GM18520 (cell line): ENCODE measurements around the gene RHD.
"Not testable (repeated sequence)": the region's sequence is repeated elsewhere in the genome, so short reads cannot be mapped to it uniquely, and the experiment has no call there.

Experiments used
- ATAC-seq: cut with Tn5 transposase; IDR thresholded peaks from one replicate; pipeline ENCODE4 v1.9.1; 2021; ENCODE audit not compliant: unreplicated experiment

RHD gene

DNA sequence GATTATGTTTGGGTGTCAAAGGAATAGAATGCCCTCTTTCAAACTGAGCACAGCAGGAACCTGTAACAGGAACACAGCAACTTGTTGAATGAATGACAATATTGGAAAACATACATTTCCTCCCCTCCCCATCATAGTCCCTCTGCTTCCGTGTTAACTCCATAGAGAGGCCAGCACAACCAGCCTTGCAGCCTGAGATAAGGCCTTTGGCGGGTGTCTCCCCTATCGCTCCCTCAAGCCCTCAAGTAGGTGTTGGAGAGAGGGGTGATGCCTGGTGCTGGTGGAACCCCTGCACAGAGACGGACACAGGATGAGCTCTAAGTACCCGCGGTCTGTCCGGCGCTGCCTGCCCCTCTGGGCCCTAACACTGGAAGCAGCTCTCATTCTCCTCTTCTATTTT is at the start of gene RHD:
TSS of gene RHD (plus strand) at position 272 of the 400 bp plus-strand sequence. CDS start at position 311, 39 bp downstream.
- ATAC-seq: not testable (repeated sequence)

- no peak for ATAC-seq
These were observed 49.7 kb upstream of the RHD start for GRCh38 chr1:25222606-25223005.

- ATAC-seq: no peak
These were observed 48.8 kb upstream of the RHD start for GRCh38 chr1:25223471-25223870.

- peak; percentile 79 for ATAC-seq
These were observed 40.1 kb upstream of the RHD start, which contains the start of gene SYF2 for GRCh38 chr1:25232027-25232865. SYF2 (minus strand) TSS chr1:25232502; CDS start chr1:25232467, 35 bp downstream.

- ATAC-seq: peak; percentile 41
These were observed 39.2 kb upstream of the RHD start for GRCh38 chr1:25232866-25233784.

- ATAC-seq: not testable (repeated sequence)
These were observed 36.9 kb upstream of the RHD start for GRCh38 chr1:25235411-25235810.

DNA sequence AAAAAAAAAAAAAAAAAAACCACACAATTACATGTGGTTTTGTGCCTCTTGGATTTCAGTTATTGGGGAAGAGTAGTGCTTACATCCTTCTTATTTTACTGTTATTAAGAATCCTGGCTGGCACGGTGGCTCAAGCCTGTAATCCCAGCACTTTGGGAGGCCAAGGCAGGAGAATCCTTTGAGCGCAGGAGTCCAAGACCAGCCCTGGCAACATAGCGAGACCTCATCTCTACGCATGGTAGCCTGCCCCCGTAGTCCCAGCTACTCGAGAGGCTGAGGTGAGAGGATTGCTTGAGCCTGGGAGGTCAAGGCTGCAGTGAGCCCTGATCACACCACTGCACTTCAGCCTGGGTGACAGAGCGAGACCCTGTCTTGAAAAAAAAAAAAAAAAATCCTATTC is 36.0 kb upstream of the RHD start:
- not testable (repeated sequence) for ATAC-seq

- ATAC-seq: no peak
These were observed 34.3 kb upstream of the RHD start for GRCh38 chr1:25238046-25238445.

- peak; percentile 58 for ATAC-seq
These were observed 32.4 kb upstream of the RHD start for GRCh38 chr1:25239681-25240541.

GRCh38 chr1:25243907-25244306 is 28.4 kb upstream of the RHD start:
- no peak for ATAC-seq

GRCh38 chr1:25245393-25245792 is 26.9 kb upstream of the RHD start:
- ATAC-seq: no peak

GRCh38 chr1:25245809-25246599 is 26.3 kb upstream of the RHD start:
- no peak for ATAC-seq

DNA sequence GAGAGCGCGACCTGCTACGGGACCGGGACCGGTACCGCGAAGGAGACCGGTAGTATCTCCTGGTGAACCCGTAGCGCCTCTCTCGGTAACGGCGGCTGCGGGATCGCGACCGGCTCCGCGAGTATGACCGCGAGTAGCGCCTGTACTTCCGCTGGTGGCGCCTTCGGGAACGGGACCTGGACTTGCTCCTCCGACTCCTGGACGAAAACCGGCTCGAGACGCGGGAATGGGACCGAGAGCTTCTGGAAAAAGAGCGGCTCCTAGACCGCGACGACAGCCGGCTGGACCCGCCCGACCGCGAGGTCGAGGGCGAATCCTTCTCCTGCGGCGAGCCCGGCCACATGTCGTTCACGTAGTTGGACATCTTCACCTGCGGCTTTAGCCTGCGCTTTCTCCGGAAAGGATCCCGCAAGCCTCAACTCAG is 25.7 kb upstream of the RHD start:
- ATAC-seq: no peak

DNA sequence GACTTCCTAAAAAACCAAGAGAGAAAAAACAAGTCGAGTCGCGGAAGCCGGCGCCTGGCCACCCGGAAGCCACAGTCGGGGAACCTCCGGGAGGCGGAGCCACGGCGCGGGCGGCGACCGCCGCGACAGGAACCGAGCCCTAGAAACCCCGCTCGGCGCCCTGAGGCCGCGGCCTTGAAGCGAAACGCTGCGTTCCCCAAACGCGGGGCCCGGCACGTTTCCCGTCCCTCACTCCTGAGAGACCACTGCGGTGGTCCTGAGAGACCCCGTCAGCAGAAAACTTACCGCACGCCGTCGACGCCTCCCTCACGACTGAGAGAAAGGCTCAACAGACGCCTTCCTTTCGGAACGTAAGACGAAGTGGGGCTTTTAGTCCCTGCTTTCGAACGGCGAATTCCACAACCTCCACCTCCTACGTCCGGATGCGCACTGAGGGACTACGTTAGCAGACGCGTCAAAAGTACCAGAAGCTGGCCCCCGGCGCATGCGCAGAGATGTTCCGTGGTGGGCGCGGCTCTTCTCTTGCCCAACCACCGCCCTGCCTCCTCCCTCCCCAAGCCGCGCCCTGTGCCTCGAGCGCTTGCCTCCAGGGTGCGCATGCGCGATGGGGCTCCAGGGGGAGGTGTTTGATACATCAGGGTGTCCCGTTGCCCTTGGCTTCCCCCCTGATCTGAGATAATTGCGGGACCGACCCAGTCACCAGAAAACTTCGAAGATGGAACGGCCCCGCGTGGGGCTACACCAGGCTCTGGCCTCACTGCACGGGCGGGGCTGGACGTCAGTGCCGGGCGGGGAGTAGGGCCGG is 25.1 kb upstream of the RHD start, which contains the start of gene RSRP1:
TSS of gene RSRP1 (minus strand) at position 431 of the 805 bp plus-strand sequence. CDS start 491 bp downstream, outside the sequence.
- peak; percentile 70 for ATAC-seq

- ATAC-seq: no peak
These were observed 24.2 kb upstream of the RHD start for GRCh38 chr1:25247829-25248754.

GRCh38 chr1:25253911-25254310 is 18.4 kb upstream of the RHD start:
- ATAC-seq: no peak

DNA sequence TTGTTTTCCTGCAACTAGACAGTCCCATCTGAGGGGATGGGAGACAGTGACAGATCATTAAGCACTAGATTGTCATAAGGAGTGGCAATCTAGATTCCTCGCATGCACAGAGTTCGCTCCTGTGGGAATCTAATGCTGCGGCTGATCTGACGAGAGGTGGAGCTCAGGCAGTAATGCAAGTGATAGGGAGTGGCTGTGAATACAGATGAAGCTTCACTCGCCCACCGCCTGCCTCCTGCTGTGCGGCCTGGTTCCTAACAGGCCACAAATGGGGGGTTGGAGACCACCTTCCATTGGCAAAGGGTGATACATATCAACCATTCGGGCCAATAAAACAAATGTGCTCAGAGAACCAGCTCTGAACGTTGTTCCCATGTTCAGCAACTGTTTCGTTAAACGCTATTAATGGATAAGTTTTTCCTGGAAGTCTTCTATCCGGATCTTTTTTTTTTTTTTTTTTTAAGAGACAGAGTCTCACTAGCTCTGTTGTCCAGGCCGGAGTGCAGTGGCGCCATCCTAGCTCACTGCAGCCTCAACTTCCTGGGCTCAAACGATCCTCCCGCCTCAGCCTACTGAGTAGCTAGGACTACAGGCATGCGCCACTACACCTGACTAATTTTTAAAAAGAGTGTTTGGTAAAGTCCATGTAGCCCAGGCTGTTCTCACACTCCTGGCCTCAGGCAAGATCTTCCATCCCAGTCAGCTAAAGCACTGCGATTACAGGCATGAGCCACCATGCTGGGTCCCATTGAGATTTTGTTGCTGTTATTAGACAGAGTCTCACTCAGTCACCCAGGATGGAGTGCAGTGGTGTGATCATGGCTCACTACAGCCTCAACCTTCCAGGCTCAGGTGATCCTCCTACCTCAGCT is 16.4 kb upstream of the RHD start:
- no peak for ATAC-seq
